ENCODE measurements around the gene BIN1. TPM values are rescaled to one million over a fixed set of nuclear protein-coding genes. Genes with fewer than 3 reads are reported as not detected.

BIN1 gene
- total RNA-seq (2014; rRNA removed; shearing (Covaris generic)) (33.0 and 33.1 TPM in 2 replicates), polyA plus RNA-seq (2016; fragmentation: Nextera tagmentation; extraction: Ambion mirVana) (23.9 and 24.3 TPM in 2 replicates)

GRCh38 chr2:127106991-127107621 lies at the start of gene BIN1:
Gene BIN1 (minus strand): TSS chr2:127107154. CDS start chr2:127106943, 211 bp downstream.
- H3K9me2 ChIP-seq (ENCODE audit: insufficient read depth) = no peaks in the 10 kb centered on the region
- H2AFZ ChIP-seq = peak within 1 kb of the TSS; percentile 80
- no peak for TF ChIP-seq EZH2 (IDR thresholded peaks at IDR 0.05; ENCODE audit: insufficient read depth, poor library complexity, severe bottlenecking)
- TF ChIP-seq EZH2phosphoT487 (IDR thresholded peaks at IDR 0.05; ENCODE audit: insufficient read depth, low read depth) = no peak
- H4K20me1 ChIP-seq (ENCODE audit: insufficient read depth) = no peaks in the 10 kb centered on the region
- peak within 1 kb of the TSS; percentile 41 for H3K27ac ChIP-seq
- 1 to 2% methylated on average over 34 to 69 of the region's 77 CpGs for WGBS, 2 experiments (ENCODE audit: low coverage in 1 of 2, low lambda C conversion rate in 2 of 2, missing lambda C conversion rate in 2 of 2)
- no peaks in the 10 kb centered on the region for H3K27me3 ChIP-seq (replicated peaks; ENCODE audit: insufficient read depth)
- peaks cover 38% of the 10 kb centered on the region for H3K79me2 ChIP-seq (ENCODE audit: insufficient read depth)
- peak within 1 kb of the TSS; percentile 75 for H3K4me2 ChIP-seq (ENCODE audit: unreplicated experiment)
- no peaks in the 10 kb centered on the region for H3K9me3 ChIP-seq (ENCODE audit: low read depth)
- peak; percentile 92 for DNase-seq
- H3F3A ChIP-seq (ENCODE audit: insufficient read depth) = peaks cover 11% of the 10 kb centered on the region
- H3K4me1 ChIP-seq (ENCODE audit: insufficient read depth) = peaks cover 15% of the 10 kb centered on the region
- no peaks in the 10 kb centered on the region for H3K36me3 ChIP-seq (ENCODE audit: low read depth)
- H3K4me3 ChIP-seq = peak within 1 kb of the TSS; percentile 80
- H3K9ac ChIP-seq = peak within 1 kb of the TSS; percentile 85
- in situ Hi-C loops (cut with MboI) = no loop called here

- WGBS, 2 experiments (ENCODE audit: low coverage in 1 of 2, low lambda C conversion rate in 2 of 2, missing lambda C conversion rate in 2 of 2) = 0 to 9% methylated on average over 2 of the region's 2 CpGs
- peak overlapping the region; percentile 43 for H3K4me2 ChIP-seq (ENCODE audit: unreplicated experiment)
- DNase-seq = peak; percentile 70
- peaks cover 41% of the 10 kb centered on the region for H3F3A ChIP-seq (ENCODE audit: insufficient read depth)
- H3K79me2 ChIP-seq (ENCODE audit: insufficient read depth) = no peaks in the 10 kb centered on the region
- H3K27me3 ChIP-seq (replicated peaks; ENCODE audit: insufficient read depth) = no peaks in the 10 kb centered on the region
- TF ChIP-seq EZH2phosphoT487 (IDR thresholded peaks at IDR 0.05; ENCODE audit: insufficient read depth, low read depth) (no peak), EZH2 (IDR thresholded peaks at IDR 0.05; ENCODE audit: insufficient read depth, poor library complexity, severe bottlenecking) (no peak)
- H3K9me3 ChIP-seq (ENCODE audit: low read depth) = no peaks in the 10 kb centered on the region
- H3K36me3 ChIP-seq (ENCODE audit: low read depth) = no peaks in the 10 kb centered on the region
- H2AFZ ChIP-seq = no peak overlapping the region
- H3K9ac ChIP-seq = peak overlapping the region; percentile 40; the same call in 1 of the 2 replicates
- H3K4me1 ChIP-seq (ENCODE audit: insufficient read depth) = peaks cover 38% of the 10 kb centered on the region
- H4K20me1 ChIP-seq (ENCODE audit: insufficient read depth) = no peaks in the 10 kb centered on the region
- no peak overlapping the region for H3K4me3 ChIP-seq
- peak overlapping the region; percentile 75 for H3K27ac ChIP-seq
- no peaks in the 10 kb centered on the region for H3K9me2 ChIP-seq (ENCODE audit: insufficient read depth)
- in situ Hi-C loops (cut with MboI) = no loop called here
Measured at GRCh38 chr2:127155947-127156346, 49.0 kb upstream of the BIN1 start.

- Histone ChIP-seq H3K9ac (peak overlapping the region; percentile 40), H3K4me1 (ENCODE audit: insufficient read depth) (peaks cover 38% of the 10 kb centered on the region), H3K27me3 (replicated peaks; ENCODE audit: insufficient read depth) (no peaks in the 10 kb centered on the region), H3K9me3 (ENCODE audit: low read depth) (no peaks in the 10 kb centered on the region), H3K4me2 (ENCODE audit: unreplicated experiment) (peak overlapping the region; percentile 43), H3K36me3 (ENCODE audit: low read depth) (no peaks in the 10 kb centered on the region), H3K27ac (peak overlapping the region; percentile 75), H3K79me2 (ENCODE audit: insufficient read depth) (no peaks in the 10 kb centered on the region), H4K20me1 (ENCODE audit: insufficient read depth) (no peaks in the 10 kb centered on the region), H3K4me3 (no peak overlapping the region), H3K9me2 (ENCODE audit: insufficient read depth) (no peaks in the 10 kb centered on the region), H2AFZ (peak overlapping the region; percentile 50), H3F3A (ENCODE audit: insufficient read depth) (peaks cover 41% of the 10 kb centered on the region)
- peak; percentile 74 for DNase-seq
- in situ Hi-C loops (cut with MboI) = no loop called here
- TF ChIP-seq EZH2 (IDR thresholded peaks at IDR 0.05; ENCODE audit: insufficient read depth, poor library complexity, severe bottlenecking) (no peak), EZH2phosphoT487 (IDR thresholded peaks at IDR 0.05; ENCODE audit: insufficient read depth, low read depth) (no peak)
- 12 to 18% methylated on average over 7 of the region's 7 CpGs for WGBS, 2 experiments (ENCODE audit: low coverage in 1 of 2, low lambda C conversion rate in 2 of 2, missing lambda C conversion rate in 2 of 2)
Measured at GRCh38 chr2:127155028-127155581, 48.2 kb upstream of the BIN1 start.

GRCh38 chr2:127154396-127154795 lies 47.4 kb upstream of the BIN1 start:
- Histone ChIP-seq H3K9ac (peak overlapping the region; percentile 40), H4K20me1 (ENCODE audit: insufficient read depth) (no peaks in the 10 kb centered on the region), H3F3A (ENCODE audit: insufficient read depth) (peaks cover 41% of the 10 kb centered on the region), H3K79me2 (ENCODE audit: insufficient read depth) (no peaks in the 10 kb centered on the region), H3K36me3 (ENCODE audit: low read depth) (no peaks in the 10 kb centered on the region), H3K27ac (peak overlapping the region; percentile 75), H2AFZ (peak overlapping the region; percentile 50; the same call in 1 of the 2 replicates), H3K4me2 (ENCODE audit: unreplicated experiment) (peak overlapping the region; percentile 43), H3K9me3 (ENCODE audit: low read depth) (no peaks in the 10 kb centered on the region), H3K4me3 (no peak overlapping the region), H3K9me2 (ENCODE audit: insufficient read depth) (no peaks in the 10 kb centered on the region), H3K27me3 (replicated peaks; ENCODE audit: insufficient read depth) (no peaks in the 10 kb centered on the region), H3K4me1 (ENCODE audit: insufficient read depth) (peaks cover 44% of the 10 kb centered on the region)
- in situ Hi-C loops (cut with MboI) = no loop called here
- peak; percentile 28 for DNase-seq
- 61 to 73% methylated on average over 4 of the region's 4 CpGs for WGBS, 2 experiments (ENCODE audit: low coverage in 1 of 2, low lambda C conversion rate in 2 of 2, missing lambda C conversion rate in 2 of 2)
- TF ChIP-seq EZH2phosphoT487 (IDR thresholded peaks at IDR 0.05; ENCODE audit: insufficient read depth, low read depth) = no peak
- TF ChIP-seq EZH2 (IDR thresholded peaks at IDR 0.05; ENCODE audit: insufficient read depth, poor library complexity, severe bottlenecking) = no peak
